C4-2B (cell line): ENCODE measurements around the gene PSTPIP2.

Experiments
- CTCF ChIP-seq: fragments of 450-650 bp; conservative IDR thresholded peaks from 2 replicates; pipeline ENCODE4 v1.5.1; 2017; ENCODE audit warnings: mild to moderate bottlenecking
- ZFX ChIP-seq: fragments of 450-650 bp; IDR thresholded peaks from 2 replicates; pipeline ENCODE4 v1.6.1; 2017

GRCh38 chr18:45967007-45967706, 104.9 kb downstream of the PSTPIP2 start, which contains the start of gene EPG5:
- TF ChIP-seq CTCF (no peak), ZFX (peak; percentile 44; the same call in 1 of the 2 replicates)
